Activated naive CD8-positive, alpha-beta T cell (primary cell): ENCODE data around the gene C1orf35.

Experiments used
- H3K27ac Mint-ChIP-seq: one replicate; pipeline ENCODE4 v1.8.0; 2021; ENCODE audit warnings: mixed read lengths
- H3K27me3 Mint-ChIP-seq: one replicate; pipeline ENCODE4 v1.8.0; 2021; ENCODE audit warnings: mixed read lengths
- H3K36me3 Mint-ChIP-seq: one replicate; pipeline ENCODE4 v1.8.0; 2021; ENCODE audit warnings: mixed read lengths
- H3K4me1 Mint-ChIP-seq: one replicate; pipeline ENCODE4 v1.8.0; 2021; ENCODE audit warnings: low read depth, mixed read lengths
- H3K4me3 Mint-ChIP-seq: one replicate; pipeline ENCODE4 v1.8.0; 2021; ENCODE audit warnings: mild to moderate bottlenecking, mixed read lengths
- H3K9me3 Mint-ChIP-seq: one replicate; pipeline ENCODE4 v1.8.0; 2021; ENCODE audit warnings: low read depth, mixed read lengths

The C1orf35 gene

DNA sequence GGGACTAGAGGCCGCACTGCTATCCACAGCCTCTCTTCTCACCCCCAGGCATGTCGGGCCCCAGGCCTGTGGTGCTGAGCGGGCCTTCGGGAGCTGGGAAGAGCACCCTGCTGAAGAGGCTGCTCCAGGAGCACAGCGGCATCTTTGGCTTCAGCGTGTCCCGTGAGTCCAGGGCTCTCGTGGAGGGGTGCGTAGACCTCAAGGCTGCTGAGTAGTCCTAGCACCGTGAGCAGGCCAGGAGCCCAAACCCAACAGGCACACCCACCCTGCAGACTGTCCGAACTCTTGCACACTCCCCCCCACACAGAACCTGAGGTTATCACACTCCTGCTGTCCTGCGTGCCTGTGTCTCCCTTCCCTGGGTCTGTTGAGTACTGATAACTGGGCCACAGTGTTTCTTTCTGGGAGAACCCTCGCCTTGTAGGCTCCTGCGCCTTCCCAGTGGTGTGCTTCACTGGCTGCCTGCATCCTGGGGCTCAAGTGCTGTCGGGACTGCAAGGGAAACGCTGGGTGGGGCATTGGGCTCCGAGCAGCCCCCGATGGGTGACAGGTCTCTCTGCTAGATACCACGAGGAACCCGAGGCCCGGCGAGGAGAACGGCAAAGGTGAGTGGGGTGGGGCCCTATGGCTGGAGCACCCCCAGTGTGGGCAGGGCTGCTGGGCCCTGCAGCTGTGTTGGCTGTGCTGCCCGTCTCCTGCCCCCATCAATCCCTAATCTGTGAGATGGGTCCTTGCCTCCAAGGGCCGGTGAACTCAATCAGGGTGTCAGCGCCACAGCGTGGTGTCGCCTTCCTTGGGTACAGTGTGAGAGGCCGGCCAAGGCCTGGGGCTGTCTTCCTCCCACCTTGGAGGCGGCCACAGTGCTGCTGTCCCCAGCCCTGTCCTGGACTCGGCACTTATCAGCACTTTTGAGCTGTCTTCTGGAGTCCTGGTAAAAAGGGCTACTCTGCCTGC lies 42.6 kb upstream of the C1orf35 start:
- no peaks in the 10 kb centered on the region for H3K9me3 Mint-ChIP-seq
- no peaks in the 10 kb centered on the region for H3K36me3 Mint-ChIP-seq
- no peak overlapping the region for H3K27ac Mint-ChIP-seq
- H3K27me3 Mint-ChIP-seq = no peaks in the 10 kb centered on the region
- H3K4me1 Mint-ChIP-seq = peaks cover 27% of the 10 kb centered on the region
- H3K4me3 Mint-ChIP-seq = no peak overlapping the region

DNA sequence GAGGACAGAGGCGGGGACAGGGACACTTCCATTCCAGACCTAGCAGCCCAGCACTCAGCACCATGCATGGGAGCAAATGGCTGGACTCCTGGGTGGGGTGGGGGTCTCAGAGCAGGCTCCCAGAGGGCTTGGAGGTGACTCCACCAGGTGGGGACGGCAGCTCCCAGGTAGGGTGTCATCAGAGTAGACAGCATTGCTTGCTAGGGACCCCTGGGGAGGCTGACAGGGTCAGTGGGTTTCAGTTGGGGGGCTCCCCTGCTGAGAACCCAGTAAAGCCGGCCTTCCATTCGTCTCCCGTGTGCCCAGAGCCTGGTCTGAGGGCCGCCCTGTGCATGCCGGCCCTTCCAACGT lies 41.8 kb upstream of the C1orf35 start:
- peaks cover 27% of the 10 kb centered on the region for H3K4me1 Mint-ChIP-seq
- H3K9me3 Mint-ChIP-seq = no peaks in the 10 kb centered on the region
- H3K27me3 Mint-ChIP-seq = no peaks in the 10 kb centered on the region
- H3K36me3 Mint-ChIP-seq = no peaks in the 10 kb centered on the region
- H3K27ac Mint-ChIP-seq = no peak overlapping the region
- no peak overlapping the region for H3K4me3 Mint-ChIP-seq

- no peaks in the 10 kb centered on the region for H3K27me3 Mint-ChIP-seq
- no peak overlapping the region for H3K27ac Mint-ChIP-seq
- H3K4me3 Mint-ChIP-seq = peak overlapping the region; percentile 98
- H3K4me1 Mint-ChIP-seq = peaks cover 27% of the 10 kb centered on the region
- no peaks in the 10 kb centered on the region for H3K9me3 Mint-ChIP-seq
- H3K36me3 Mint-ChIP-seq = no peaks in the 10 kb centered on the region
These were observed 41.3 kb upstream of the C1orf35 start for GRCh38 chr1:228144193-228144992.

- Mint-ChIP-seq H3K27ac (peak overlapping the region; percentile 76), H3K27me3 (no peaks in the 10 kb centered on the region), H3K9me3 (no peaks in the 10 kb centered on the region), H3K4me1 (peaks cover 27% of the 10 kb centered on the region), H3K4me3 (peak overlapping the region; percentile 98), H3K36me3 (no peaks in the 10 kb centered on the region)
These were observed 40.5 kb upstream of the C1orf35 start for GRCh38 chr1:228143480-228144192.

DNA sequence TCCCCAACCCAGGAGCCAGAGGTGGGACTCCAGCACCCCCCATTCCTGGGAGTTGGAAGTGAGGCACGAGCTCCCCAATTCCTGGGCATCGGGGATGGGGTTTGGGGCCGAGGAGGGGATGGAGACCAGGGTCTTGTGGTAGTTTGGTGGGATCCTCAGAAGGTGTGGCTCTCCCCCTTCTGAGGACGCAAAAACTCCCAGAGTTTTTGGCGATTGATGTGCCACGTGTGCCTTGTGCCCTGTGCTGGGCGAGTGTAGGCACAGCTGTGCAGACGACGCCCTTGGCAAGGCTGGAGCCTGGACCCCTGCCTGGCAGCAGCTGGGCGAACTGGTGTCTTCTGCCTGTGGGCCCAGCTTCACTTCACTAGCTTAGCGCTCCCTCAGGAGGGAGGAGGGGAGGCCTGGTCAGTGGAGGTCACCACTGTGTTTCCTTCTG lies 39.6 kb upstream of the C1orf35 start:
- Mint-ChIP-seq H3K27me3 (no peaks in the 10 kb centered on the region), H3K9me3 (no peaks in the 10 kb centered on the region), H3K4me1 (peaks cover 27% of the 10 kb centered on the region), H3K27ac (peak overlapping the region; percentile 76), H3K4me3 (peak overlapping the region; percentile 98), H3K36me3 (no peaks in the 10 kb centered on the region)

DNA sequence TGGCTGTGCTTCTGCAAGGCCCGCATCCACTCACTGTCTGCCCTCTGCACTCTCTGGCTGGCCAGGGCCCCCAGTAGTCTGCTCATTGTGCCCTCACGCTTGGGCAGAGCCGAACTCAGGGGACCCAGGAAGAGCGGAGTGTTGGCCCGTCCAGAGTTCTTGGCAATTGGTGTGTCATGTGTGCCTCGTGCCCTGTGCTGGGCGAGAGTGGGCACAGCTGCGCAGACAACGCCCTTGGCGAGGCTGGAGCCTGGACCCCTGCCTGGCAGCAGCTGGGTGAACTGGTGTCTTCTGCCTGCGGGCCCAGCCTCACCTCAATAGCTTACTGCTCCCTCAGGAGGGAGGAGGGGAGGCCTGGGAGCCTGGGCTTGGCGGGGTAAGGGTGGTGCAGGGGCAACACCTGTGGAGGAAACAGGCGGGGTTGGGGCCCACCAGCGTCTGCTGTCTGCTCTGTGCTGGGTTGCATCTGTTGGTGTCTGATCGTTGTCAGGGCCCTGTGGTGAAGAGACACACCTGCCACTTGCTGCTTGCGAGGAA lies 39.1 kb upstream of the C1orf35 start:
- Mint-ChIP-seq H3K27me3 (no peaks in the 10 kb centered on the region), H3K4me3 (peak overlapping the region; percentile 98)

DNA sequence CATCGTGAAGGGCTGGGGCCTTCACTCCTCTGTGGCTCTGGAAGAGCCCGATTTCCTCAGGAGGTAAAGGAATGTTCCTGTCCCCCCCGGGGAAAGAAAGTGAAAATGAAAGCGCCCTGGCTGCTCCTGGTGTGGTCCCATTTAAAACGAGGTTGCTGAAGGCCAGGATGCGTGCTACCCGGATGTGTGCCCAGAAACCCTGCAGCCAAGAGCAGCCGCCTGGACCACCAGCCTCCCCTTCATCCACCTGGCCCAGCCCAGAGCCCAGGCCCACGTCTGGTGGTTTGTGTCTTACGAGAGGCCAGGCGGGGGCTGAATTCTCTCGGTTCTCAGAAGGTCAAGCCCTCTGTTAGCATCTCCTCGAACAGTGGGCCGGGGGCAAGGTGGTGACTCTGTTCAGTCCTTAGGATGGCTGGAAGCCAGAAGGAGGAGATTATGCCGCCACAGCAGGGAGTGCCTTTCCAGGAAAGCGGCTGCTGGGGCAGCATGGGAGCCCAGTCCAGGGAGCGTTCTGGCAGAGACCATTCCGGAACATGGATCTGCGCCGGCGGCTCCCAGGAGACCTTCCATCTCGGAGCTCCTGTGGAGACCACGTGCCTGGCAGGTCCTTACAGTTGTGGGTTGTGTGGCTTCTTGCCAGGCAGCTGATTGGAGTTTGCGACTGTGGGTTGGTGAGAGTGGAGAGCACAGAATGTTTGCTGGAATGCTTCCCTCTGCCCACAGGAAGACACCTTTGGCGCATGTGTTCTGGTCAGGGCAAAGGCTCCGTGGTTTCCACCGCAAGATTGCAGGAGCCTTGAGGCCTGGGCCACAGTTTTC lies 38.3 kb upstream of the C1orf35 start:
- no peaks in the 10 kb centered on the region for H3K27me3 Mint-ChIP-seq
- H3K36me3 Mint-ChIP-seq = no peaks in the 10 kb centered on the region
- H3K4me1 Mint-ChIP-seq = peaks cover 27% of the 10 kb centered on the region
- H3K27ac Mint-ChIP-seq = peak overlapping the region; percentile 95
- H3K4me3 Mint-ChIP-seq = peak overlapping the region; percentile 98
- no peaks in the 10 kb centered on the region for H3K9me3 Mint-ChIP-seq

More for the DNA sequence above, 39.1 kb upstream of the C1orf35 start:
- Mint-ChIP-seq H3K36me3 (no peaks in the 10 kb centered on the region), H3K9me3 (no peaks in the 10 kb centered on the region), H3K27ac (peak overlapping the region; percentile 95), H3K4me1 (peaks cover 27% of the 10 kb centered on the region)

GRCh38 chr1:228140724-228141225 lies 37.6 kb upstream of the C1orf35 start:
- Mint-ChIP-seq H3K4me1 (peaks cover 27% of the 10 kb centered on the region), H3K9me3 (no peaks in the 10 kb centered on the region), H3K27ac (peak overlapping the region; percentile 95), H3K27me3 (no peaks in the 10 kb centered on the region), H3K4me3 (peak overlapping the region; percentile 98), H3K36me3 (no peaks in the 10 kb centered on the region)

DNA sequence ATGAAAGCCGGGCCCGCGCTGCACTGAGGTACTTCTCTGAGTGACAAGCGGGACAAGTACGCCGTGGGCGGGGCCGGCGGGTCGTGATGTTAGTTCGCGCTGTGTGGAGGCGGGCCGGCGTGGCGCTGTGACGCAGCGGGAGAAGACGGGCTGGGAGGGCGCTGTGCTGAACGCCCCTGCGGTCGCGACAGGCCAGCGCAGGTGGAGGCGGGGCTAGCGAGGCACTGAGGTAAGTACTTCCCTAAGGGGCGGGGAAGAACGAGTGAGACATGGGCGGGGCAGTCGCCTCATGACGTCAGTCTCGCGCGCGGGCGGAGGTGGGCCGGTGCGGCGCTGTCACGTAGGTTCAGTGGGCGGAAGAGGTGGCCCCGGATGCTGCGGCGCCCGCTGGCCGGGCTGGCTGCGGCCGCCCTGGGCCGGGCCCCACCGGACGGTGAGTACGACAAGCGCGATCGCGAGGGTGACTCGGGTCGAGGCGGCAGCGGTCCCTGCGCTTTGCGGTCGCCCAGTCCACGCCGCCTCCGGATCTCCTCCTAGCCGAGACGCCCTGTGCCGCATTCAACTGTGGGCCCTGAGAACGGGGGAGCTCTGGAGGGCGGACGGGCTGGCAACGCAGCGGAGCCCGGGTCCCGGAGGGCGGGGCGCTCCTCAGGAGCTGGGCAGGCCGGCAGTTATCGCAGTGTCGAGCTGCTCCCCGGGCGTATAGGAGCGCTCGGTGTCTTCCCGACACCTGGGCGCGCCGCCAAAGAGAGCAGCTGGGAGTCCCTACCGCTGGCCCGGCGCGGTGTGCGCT lies 37.0 kb upstream of the C1orf35 start, which contains the start of gene GUK1:
Gene GUK1, plus strand, starts transcription at position 349 of the 793 bp plus-strand sequence. Its CDS starts 24 bp downstream, at position 373.
- H3K4me3 Mint-ChIP-seq = peak within 1 kb of the TSS; percentile 98
- H3K4me1 Mint-ChIP-seq = peaks cover 27% of the 10 kb centered on the region
- H3K27ac Mint-ChIP-seq = peak within 1 kb of the TSS; percentile 95
- H3K36me3 Mint-ChIP-seq = no peaks in the 10 kb centered on the region
- no peaks in the 10 kb centered on the region for H3K9me3 Mint-ChIP-seq
- H3K27me3 Mint-ChIP-seq = no peaks in the 10 kb centered on the region

DNA sequence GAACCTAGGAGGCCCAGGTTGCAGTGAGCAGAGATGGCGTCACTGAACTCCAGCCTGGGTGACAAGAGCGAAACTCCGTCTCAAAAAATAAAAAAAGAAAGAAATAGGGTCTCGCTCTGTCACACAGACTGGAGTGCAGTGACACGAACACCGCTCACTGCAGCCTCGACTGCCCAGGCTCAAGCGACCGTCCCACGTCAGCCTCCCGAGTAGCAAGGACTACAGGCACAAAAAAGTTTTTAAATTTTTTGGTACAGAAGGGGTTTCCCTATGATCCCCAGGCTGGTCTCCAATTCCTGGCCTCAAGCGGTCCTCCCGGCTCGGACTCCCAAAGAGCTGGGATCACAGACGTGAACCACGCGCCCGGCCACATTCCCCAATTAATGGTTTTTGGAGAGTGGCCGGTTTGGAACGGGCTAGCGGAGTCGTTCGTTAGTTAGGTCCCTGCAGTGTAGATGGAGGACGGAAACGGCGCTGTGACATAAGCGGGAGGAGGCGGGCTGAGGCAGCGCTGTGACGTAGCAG lies 36.3 kb upstream of the C1orf35 start:
- peak overlapping the region; percentile 98 for H3K4me3 Mint-ChIP-seq
- peaks cover 24% of the 10 kb centered on the region for H3K4me1 Mint-ChIP-seq

GRCh38 chr1:228136901-228137300 lies 33.8 kb upstream of the C1orf35 start:
- Mint-ChIP-seq H3K4me1 (peaks cover under 1% of the 10 kb centered on the region), H3K4me3 (no peak overlapping the region), H3K9me3 (no peaks in the 10 kb centered on the region), H3K27me3 (no peaks in the 10 kb centered on the region), H3K27ac (no peak overlapping the region), H3K36me3 (no peaks in the 10 kb centered on the region)

More for the DNA sequence above, 36.3 kb upstream of the C1orf35 start:
- Mint-ChIP-seq H3K9me3 (no peaks in the 10 kb centered on the region), H3K36me3 (no peaks in the 10 kb centered on the region), H3K27me3 (no peaks in the 10 kb centered on the region), H3K27ac (peak overlapping the region; percentile 93)

GRCh38 chr1:228134591-228134990 lies 31.5 kb upstream of the C1orf35 start:
- Mint-ChIP-seq H3K4me1 (peaks cover 8% of the 10 kb centered on the region), H3K27ac (no peak overlapping the region), H3K36me3 (no peaks in the 10 kb centered on the region), H3K27me3 (peaks cover 2% of the 10 kb centered on the region), H3K4me3 (no peak overlapping the region), H3K9me3 (no peaks in the 10 kb centered on the region)

DNA sequence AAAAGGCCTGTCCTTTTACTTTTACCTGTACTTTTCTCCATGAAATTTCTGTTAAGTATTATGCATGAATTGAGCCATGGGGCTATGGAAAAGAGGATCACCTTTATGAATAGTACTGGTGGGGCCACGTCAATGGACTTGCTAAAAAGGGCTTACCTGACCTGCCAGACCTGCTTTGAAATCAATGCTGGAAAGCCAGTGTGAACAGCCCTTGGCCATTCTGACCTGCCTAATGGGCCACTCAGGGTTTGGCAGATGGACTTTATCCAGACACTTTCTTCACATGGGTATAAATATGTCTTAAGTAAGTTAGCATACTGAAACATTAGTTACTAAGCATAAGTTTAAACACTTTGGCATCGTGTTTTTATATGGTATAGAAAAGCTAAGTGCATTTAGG lies 28.6 kb upstream of the C1orf35 start:
- Mint-ChIP-seq H3K36me3 (no peaks in the 10 kb centered on the region), H3K27ac (no peak overlapping the region), H3K4me3 (no peak overlapping the region), H3K9me3 (no peaks in the 10 kb centered on the region), H3K27me3 (peaks cover 4% of the 10 kb centered on the region), H3K4me1 (peaks cover 8% of the 10 kb centered on the region)
